HG02763 (cell line): ENCODE results near the gene ANK2.

Experiments
- ATAC-seq: cut with Tn5 transposase; IDR thresholded peaks from one replicate; pipeline ENCODE4 v1.9.1; 2021; ENCODE audit warnings: mild to moderate bottlenecking, moderate library complexity; ENCODE audit not compliant: unreplicated experiment

Gene ANK2

GRCh38 chr4:113325876-113326615, 276.6 kb downstream of the ANK2 start:
- no peak for ATAC-seq

GRCh38 chr4:113327494-113327893, 278.0 kb downstream of the ANK2 start:
- ATAC-seq, result no peak

DNA sequence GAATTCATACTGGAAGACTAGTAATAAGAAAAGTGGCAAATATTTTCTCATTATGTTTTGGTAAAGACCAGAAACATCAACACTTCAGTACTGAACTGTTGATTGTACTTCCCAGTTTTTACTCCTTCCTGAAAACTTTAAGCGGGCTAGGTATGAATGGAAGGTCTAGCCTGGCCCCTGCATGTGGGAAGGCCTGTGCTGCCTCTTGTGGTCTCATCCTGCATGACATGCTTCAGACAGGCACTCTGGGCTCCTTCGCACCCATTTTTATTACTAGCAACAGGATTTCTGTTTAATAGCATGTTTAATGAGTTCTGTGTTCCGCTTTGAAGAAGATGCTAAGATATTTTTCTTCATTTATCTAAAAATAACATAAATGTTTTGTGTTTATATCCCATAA, 279.1 kb downstream of the ANK2 start:
- ATAC-seq, result peak; percentile 61

- ATAC-seq, result no peak
Observed at GRCh38 chr4:113330200-113330599, 280.7 kb downstream of the ANK2 start.

- no peak for ATAC-seq
Observed at GRCh38 chr4:113331811-113332210, 282.4 kb downstream of the ANK2 start.

DNA sequence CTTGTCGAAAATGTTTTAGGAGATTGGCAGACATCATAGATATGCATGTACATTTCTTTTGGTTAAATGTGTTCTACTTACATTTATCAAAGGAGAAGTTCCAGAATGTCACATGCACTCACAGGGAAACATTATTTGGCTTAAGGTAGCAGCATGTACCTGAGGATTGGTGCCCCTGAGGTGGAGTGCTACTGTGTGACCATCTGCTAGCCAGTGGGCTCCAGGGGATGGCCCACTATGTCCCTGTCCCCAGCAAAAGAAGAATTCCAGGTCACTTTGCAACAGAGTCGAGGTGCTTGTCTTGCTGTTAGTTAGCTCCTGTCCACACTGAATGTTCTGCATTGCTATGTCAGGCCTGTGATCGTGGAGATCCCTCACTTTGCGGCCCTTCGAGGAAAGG, 283.2 kb downstream of the ANK2 start:
- no peak for ATAC-seq

DNA sequence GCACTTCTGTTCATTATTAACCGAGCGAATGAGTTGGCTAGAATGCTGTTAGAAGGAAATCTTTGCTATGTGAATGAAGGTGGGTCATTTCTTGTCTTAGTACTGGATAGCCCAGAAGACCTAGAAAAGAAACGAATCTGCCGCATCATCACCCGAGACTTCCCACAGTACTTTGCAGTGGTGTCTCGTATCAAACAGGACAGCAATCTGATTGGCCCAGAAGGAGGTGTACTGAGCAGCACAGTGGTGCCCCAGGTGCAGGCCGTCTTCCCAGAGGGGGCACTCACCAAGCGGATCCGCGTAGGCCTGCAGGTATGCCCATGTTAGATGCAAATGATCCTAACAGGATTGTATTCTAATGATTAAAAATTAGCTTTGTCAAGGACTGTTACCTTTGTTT, 286.3 kb downstream of the ANK2 start:
- no peak for ATAC-seq

DNA sequence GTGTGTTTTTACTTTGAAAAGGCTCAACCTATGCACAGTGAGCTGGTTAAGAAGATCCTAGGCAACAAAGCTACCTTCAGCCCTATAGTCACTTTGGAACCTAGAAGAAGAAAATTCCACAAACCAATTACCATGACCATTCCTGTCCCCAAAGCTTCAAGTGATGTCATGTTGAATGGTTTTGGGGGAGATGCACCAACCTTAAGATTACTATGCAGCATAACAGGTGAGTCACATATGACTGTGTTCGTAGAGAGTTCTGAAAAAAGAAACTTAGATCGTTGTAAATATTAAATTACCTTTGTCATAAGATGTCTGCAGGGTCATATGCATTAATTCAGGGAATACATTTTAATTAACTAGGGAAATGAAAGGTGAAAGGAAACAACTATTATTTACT, 287.1 kb downstream of the ANK2 start:
- ATAC-seq, result no peak

GRCh38 chr4:113339430-113339813, 290.0 kb downstream of the ANK2 start:
- ATAC-seq, result no peak

- no peak for ATAC-seq
Observed at GRCh38 chr4:113344100-113344499, 294.6 kb downstream of the ANK2 start.

- no peak for ATAC-seq
Observed at GRCh38 chr4:113347245-113347644, 297.8 kb downstream of the ANK2 start.

DNA sequence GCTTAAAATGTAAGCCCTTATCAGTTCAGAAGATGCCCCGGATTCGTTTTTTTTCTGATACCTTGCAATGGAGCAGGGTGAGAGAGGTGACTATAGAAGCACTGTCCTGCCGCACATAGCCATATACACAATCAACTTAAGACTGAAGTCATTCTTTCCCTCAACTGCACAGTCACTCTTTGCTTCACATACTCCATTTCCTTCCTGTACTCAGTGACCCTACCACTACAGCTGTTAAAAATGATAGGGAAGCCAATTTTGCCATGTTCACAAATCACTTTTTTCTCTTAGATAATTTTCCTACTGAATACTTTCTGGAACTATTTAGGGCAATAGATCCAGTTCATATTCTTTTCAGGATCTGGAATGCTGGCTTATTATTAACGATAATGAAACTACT, 300.0 kb downstream of the ANK2 start:
- no peak for ATAC-seq

GRCh38 chr4:113350576-113350975, 301.1 kb downstream of the ANK2 start:
- no peak for ATAC-seq

DNA sequence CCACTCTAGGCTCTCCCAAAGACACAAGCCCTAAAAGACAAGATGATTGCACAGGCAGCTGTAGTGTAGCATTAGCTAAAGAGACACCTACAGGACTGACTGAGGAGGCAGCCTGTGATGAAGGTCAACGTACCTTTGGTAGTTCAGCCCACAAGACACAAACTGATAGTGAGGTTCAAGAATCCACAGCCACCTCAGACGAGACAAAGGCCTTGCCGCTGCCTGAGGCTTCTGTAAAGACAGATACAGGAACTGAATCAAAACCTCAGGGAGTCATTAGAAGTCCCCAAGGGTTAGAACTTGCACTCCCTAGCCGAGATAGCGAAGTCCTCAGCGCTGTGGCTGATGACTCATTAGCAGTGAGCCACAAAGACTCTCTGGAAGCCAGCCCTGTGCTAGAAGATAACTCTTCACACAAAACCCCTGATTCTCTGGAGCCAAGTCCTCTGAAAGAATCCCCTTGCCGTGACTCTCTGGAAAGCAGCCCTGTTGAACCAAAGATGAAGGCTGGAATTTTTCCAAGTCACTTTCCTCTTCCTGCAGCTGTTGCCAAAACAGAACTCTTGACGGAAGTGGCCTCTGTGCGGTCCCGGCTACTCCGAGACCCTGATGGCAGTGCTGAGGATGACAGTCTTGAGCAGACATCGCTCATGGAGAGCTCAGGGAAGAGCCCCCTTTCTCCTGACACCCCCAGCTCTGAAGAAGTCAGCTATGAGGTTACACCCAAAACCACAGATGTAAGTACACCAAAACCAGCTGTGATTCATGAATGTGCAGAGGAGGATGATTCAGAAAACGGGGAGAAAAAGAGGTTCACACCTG, 306.3 kb downstream of the ANK2 start:
- ATAC-seq, result peak; percentile 99

- no peak for ATAC-seq
Observed at GRCh38 chr4:113356453-113356852, 307.0 kb downstream of the ANK2 start.

DNA sequence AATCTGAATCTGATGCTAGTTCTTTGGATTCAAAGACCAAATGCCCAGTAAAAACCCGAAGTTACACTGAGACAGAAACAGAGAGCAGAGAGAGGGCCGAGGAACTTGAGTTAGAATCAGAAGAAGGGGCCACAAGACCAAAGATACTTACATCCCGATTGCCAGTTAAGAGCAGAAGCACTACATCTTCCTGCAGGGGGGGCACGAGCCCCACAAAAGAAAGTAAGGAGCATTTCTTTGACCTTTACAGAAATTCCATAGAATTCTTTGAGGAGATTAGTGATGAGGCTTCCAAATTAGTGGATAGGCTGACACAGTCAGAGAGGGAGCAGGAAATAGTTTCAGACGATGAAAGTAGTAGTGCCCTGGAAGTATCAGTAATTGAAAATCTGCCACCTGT, 309.3 kb downstream of the ANK2 start:
- no peak for ATAC-seq

DNA sequence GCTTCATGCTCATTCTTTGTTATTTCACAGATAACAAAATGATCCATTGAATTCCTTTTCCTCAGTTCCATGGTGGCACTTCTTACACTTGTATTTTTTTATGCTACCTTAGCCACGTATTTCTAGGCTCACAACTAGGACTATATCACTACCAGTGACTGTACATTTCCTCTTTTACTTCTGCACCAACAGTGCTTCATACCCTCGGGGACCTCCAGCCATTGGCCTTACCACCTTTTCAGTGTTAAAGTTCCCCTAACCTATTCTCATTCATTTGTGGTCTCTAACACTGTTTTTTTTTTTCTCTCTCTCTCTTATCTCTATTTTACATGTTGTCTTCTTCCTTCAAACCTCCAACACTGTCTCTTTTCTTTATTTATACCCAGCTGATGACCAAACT, 315.9 kb downstream of the ANK2 start:
- no peak for ATAC-seq

- ATAC-seq, result no peak
Observed at GRCh38 chr4:113368056-113368455, 318.6 kb downstream of the ANK2 start.

DNA sequence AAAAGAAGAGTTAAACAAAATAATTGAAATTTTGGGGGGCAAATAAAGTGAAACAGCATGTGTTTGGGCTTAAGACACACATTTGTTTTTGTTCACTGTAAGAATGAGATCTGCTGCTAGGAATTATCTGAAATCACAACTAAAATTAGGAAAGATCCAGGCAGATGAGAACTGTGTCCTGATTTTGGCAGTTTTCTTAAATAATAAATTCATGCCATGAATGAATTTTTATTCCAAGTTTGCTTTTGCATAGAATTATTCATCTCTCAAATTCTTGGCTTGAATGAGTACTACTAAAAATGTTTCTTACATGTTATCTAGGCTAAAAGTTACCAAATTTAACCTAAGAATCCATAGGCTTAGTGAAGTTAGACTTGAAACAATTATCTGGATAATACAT, 321.7 kb downstream of the ANK2 start:
- no peak for ATAC-seq

DNA sequence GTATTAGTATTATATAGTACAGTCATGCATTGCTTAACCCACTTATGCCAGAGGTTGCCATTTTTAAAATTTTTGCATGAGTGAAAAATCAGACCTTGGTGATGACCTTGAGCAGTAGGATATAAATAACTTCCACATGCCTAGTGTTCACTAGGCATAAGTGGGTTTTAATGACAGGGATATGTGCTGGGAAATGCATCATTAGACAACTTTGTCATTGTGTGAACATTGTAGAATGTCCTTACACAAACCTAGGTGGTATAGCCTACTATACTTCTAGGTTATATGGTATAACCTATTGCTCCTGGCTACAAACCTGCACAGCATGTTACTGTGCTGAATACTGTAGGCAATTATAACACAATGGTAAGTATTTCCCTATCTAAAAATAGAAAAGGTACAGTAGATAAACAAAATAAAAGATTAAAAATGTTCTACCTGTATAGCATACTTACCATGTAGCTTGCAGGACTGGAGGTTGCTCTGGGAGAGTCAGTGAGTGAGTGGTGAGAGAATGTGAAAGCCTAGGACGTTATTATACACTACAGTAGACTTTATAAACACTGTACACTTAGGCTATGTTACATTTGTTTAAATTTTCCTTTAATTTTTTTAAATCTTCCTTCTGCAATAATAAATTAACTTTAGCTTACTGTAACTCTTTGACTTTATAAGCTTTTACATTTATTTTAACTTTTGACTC, 326.7 kb downstream of the ANK2 start:
- ATAC-seq, result no peak

- ATAC-seq, result no peak
Observed at GRCh38 chr4:113378836-113379235, 329.4 kb downstream of the ANK2 start.

DNA sequence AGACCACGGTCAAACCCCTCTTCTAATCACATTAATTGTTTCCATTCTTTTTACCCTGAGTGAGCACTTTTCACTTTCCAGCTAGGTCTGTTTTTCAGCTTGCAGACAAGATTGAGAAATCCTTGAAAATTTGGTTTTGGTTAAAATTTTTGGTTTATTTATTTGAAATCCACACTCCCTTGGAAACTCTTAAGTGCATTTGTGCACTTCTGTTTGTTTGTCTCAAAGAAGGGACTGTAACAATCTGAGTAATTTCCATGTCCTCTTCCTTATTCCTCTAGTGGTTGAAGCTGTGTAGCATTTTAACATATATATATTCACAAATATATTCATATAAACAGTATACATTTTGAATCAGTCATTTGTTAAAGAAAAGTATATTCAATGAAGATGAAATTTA, 333.3 kb downstream of the ANK2 start:
- no peak for ATAC-seq
